Endothelial cell (in vitro differentiated cells): ENCODE data around the gene IL12RB2. TPM values are rescaled to one million over a fixed set of nuclear protein-coding genes. Genes with fewer than 3 reads are reported as not detected.

Experiments
- DNase-seq: peaks from one replicate; pipeline ENCODE4 v3.0.0; 2021; ENCODE audit warnings: low spot score
- H3K27ac Mint-ChIP-seq: one replicate; pipeline ENCODE4 v1.8.0; 2021; ENCODE audit warnings: mixed read lengths, inconsistent platforms; ENCODE audit not compliant: unreplicated experiment
- H3K27me3 Mint-ChIP-seq: one replicate; pipeline ENCODE4 v1.8.0; 2021; ENCODE audit warnings: mild to moderate bottlenecking, moderate library complexity, mixed read lengths, inconsistent platforms; ENCODE audit not compliant: unreplicated experiment
- H3K36me3 Mint-ChIP-seq: one replicate; pipeline ENCODE4 v1.8.0; 2021; ENCODE audit warnings: mild to moderate bottlenecking, low read depth, mixed read lengths, inconsistent platforms; ENCODE audit not compliant: unreplicated experiment
- H3K4me1 Mint-ChIP-seq: one replicate; pipeline ENCODE4 v1.8.0; 2021; ENCODE audit warnings: mild to moderate bottlenecking, mixed read lengths, inconsistent platforms; ENCODE audit not compliant: unreplicated experiment
- H3K4me3 Mint-ChIP-seq: one replicate; pipeline ENCODE4 v1.8.0; 2021; ENCODE audit warnings: mild to moderate bottlenecking, mixed read lengths, inconsistent platforms; ENCODE audit not compliant: unreplicated experiment
- H3K9me3 Mint-ChIP-seq: one replicate; pipeline ENCODE4 v1.8.0; 2021; ENCODE audit warnings: mixed read lengths, inconsistent platforms; ENCODE audit not compliant: unreplicated experiment
- total RNA-seq: library from RNA; stranded (reverse); fragmentation: NEBNext Ultra II Directional; extraction: Animal tissue kit (Norgen Biotek cat#: 25700); gene quantifications from one replicate; pipeline ENCODE4 v1.2.1, GENCODE V29; 2021; ENCODE audit not compliant: unreplicated experiment
- TF ChIP-seq, protein P1 (sequence below): fragments of 200-600 bp; sonication (generic); IDR thresholded peaks from one replicate; pipeline ENCODE4 v1.5.0; 2021; ENCODE audit warnings: antibody characterized with exemption; ENCODE audit not compliant: unreplicated experiment

Gene IL12RB2
- total RNA-seq, 1 donor from 2014 or later = 0.36 TPM

DNA sequence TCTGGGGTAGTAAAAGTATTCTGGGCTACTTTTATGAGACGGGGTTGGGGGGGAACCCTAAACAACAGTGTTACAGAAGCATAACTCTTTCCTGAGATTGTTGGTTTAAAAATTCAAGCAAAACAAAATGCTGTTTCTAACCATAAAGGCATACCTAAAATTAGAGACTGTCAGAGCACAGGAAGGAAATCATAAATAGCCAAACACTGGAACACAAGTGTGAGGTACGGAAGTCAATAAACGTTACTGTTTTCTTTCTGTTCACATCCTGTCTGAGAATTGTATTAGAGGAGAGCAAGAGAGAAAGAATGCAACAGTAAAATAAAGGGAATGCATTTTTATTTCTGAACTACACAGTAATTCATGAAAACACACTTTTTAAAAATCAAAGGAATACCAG is 42.8 kb upstream of the IL12RB2 start:
- peaks cover 3% of the 10 kb centered on the region for H3K27me3 Mint-ChIP-seq
- peak overlapping the region; percentile 66 for H3K4me3 Mint-ChIP-seq
- no peak for DNase-seq
- H3K9me3 Mint-ChIP-seq = no peaks in the 10 kb centered on the region
- H3K36me3 Mint-ChIP-seq = no peaks in the 10 kb centered on the region
- peak overlapping the region; percentile 89 for H3K27ac Mint-ChIP-seq
- peaks cover 13% of the 10 kb centered on the region for H3K4me1 Mint-ChIP-seq
- TF ChIP-seq, protein P1, sequence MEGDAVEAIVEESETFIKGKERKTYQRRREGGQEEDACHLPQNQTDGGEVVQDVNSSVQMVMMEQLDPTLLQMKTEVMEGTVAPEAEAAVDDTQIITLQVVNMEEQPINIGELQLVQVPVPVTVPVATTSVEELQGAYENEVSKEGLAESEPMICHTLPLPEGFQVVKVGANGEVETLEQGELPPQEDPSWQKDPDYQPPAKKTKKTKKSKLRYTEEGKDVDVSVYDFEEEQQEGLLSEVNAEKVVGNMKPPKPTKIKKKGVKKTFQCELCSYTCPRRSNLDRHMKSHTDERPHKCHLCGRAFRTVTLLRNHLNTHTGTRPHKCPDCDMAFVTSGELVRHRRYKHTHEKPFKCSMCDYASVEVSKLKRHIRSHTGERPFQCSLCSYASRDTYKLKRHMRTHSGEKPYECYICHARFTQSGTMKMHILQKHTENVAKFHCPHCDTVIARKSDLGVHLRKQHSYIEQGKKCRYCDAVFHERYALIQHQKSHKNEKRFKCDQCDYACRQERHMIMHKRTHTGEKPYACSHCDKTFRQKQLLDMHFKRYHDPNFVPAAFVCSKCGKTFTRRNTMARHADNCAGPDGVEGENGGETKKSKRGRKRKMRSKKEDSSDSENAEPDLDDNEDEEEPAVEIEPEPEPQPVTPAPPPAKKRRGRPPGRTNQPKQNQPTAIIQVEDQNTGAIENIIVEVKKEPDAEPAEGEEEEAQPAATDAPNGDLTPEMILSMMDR = no peak

DNA sequence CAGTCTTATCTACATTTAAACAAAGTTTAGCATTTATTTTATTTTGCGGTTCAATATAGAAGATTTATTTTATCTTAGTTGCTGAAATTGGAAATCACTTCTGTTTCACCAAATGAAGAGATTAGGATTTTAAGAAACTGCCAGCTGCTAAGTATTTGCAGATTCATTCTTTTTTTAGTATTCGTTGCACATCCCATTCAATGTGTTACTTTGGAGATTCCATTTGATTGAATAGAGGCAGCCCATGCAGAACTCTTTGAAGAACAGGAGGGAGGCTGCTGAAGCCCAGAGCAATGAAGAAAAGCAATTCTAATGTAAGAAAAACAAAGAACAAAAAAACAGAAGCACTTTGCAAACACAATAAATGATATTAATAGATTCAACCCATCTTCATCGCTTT is 38.6 kb upstream of the IL12RB2 start:
- DNase-seq = no peak
- Mint-ChIP-seq H3K9me3 (no peaks in the 10 kb centered on the region), H3K4me1 (peaks cover 10% of the 10 kb centered on the region), H3K27ac (no peak overlapping the region), H3K36me3 (no peaks in the 10 kb centered on the region), H3K27me3 (peaks cover 4% of the 10 kb centered on the region), H3K4me3 (no peak overlapping the region)
- TF ChIP-seq, protein P1 = no peak

DNA sequence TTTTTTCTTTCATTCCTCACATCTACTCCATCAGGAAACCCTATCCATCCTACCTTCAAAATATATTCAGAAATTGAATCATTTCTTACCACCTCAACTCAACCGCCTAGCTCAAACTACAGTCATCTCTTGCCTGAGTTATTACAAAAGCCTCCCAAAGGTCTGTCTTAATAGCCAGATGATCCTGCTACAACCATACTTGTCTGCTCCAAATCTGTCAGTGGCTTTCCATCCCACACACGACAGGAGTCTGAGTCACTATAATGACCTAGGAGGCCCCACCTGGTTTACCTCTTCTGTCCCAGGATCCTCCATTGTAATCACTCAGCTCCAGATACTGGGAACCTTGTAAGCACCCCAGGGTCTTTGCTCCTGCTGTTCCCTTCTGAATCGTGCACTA is 37.1 kb upstream of the IL12RB2 start:
- H3K9me3 Mint-ChIP-seq = no peaks in the 10 kb centered on the region
- peaks cover under 1% of the 10 kb centered on the region for H3K4me1 Mint-ChIP-seq
- TF ChIP-seq, protein P1 = no peak
- no peaks in the 10 kb centered on the region for H3K36me3 Mint-ChIP-seq
- no peak overlapping the region for H3K27ac Mint-ChIP-seq
- DNase-seq = no peak
- H3K27me3 Mint-ChIP-seq = peaks cover 4% of the 10 kb centered on the region
- no peak overlapping the region for H3K4me3 Mint-ChIP-seq

DNA sequence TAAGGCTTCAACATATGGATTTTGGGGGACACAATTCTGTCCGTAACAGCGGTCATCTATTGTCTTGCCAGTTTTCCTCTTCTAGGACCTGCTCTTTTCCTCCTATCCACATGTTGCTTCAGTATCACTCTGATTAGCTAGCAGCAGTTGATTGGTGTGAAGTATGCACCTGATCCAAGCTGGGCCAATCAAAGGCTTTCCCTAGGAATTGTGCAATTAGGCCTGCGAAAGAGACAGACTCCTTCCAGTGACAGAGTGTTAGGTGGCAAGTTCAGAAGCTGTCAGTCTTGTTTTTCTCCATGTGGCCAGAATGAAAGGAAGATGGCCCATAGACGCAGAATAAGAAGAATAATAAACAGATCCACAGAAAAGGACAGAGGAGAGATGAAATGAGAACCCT is 34.1 kb upstream of the IL12RB2 start:
- Mint-ChIP-seq H3K9me3 (no peaks in the 10 kb centered on the region), H3K27me3 (peaks cover 1% of the 10 kb centered on the region), H3K36me3 (no peaks in the 10 kb centered on the region), H3K27ac (no peak overlapping the region), H3K4me1 (no peaks in the 10 kb centered on the region), H3K4me3 (no peak overlapping the region)
- TF ChIP-seq, protein P1 = no peak
- DNase-seq = no peak

DNA sequence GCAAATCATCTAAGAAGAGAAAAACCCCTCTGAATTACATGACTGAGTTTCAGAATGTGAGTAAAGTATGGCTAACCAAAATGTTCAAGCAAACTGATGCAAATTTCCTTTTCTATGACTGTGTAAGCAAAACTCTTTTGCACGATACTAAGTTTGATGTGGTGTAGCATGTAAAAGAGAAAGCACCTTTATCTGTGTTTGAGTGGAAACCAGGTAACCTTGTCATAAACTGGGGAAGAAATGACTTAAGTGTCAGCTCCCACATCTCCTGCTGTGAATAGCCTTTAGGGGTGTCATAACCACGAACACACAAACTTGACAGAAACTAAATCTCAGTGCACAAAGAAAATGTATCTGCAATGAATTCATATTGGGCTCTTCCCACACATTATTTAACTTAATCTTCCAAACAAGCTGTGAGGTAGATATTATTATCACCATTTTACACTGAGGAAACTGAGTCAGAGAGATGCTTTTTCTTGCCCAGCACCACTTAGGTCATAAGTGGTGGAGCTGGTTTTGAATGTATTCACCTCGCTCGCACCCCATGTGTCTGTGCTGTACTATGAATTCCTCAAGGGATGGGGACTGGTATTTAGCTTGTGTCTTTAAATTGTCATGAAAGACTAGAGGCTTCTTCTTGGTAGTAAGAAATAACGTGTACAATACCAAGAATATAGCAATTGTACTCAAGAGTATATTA is 32.9 kb upstream of the IL12RB2 start:
- no peak for DNase-seq
- TF ChIP-seq, protein P1 = no peak
- H3K27ac Mint-ChIP-seq = no peak overlapping the region
- H3K9me3 Mint-ChIP-seq = no peaks in the 10 kb centered on the region
- no peak overlapping the region for H3K4me3 Mint-ChIP-seq
- no peaks in the 10 kb centered on the region for H3K4me1 Mint-ChIP-seq
- H3K36me3 Mint-ChIP-seq = no peaks in the 10 kb centered on the region
- peaks cover 1% of the 10 kb centered on the region for H3K27me3 Mint-ChIP-seq
